HG02610 (cell line): Measurements from ENCODE around the gene TMEM9B.

Experiments used
- ATAC-seq: cut with Tn5 transposase; IDR thresholded peaks from one replicate; pipeline ENCODE4 v1.9.1; 2021; ENCODE audit warnings: mild to moderate bottlenecking, moderate library complexity; ENCODE audit not compliant: unreplicated experiment

TMEM9B gene

GRCh38 chr11:8930456-8931175, 33.6 kb downstream of the TMEM9B start:
- ATAC-seq, result no peak

GRCh38 chr11:8928981-8929615, 35.1 kb downstream of the TMEM9B start:
- ATAC-seq, result no peak

DNA sequence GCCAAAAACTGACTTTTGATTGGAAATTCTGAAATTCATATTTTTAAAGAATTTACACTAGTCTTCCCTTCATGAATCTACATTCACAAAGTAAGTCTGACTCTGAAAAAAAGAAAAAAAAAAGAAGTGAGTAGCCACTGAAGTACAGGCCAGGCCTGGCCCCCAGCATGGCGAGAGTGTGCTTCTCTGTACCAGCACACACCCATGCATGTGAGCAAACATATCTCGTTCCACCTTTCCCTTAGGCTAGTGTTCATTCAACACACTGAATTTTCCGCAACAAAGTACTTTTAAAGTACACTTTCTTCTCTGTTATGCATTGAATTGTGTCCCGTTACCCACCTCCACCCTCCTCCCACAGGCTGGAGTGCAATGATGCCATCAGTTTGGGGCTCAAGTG, 36.0 kb downstream of the TMEM9B start:
- ATAC-seq, result no peak

DNA sequence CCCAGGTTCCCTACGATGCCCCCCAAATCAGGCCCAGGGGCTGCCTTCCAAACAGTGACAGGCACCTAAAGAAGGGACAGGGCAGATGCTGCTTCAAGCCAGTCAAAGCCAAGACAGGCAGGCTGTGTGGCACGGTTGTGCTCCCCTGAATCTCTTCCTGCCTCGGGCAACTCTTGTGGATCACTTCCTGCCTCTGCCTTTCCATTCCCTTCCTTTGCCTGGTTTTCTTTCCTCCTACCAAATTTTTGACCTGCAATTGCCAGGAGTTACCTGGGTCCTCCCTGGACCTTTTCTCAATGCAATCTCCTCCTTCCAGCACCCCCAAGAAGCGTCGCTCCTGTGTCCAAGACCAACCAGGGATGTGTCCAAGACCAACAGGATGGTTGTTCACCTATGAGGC, 37.0 kb downstream of the TMEM9B start:
- ATAC-seq, result no peak

DNA sequence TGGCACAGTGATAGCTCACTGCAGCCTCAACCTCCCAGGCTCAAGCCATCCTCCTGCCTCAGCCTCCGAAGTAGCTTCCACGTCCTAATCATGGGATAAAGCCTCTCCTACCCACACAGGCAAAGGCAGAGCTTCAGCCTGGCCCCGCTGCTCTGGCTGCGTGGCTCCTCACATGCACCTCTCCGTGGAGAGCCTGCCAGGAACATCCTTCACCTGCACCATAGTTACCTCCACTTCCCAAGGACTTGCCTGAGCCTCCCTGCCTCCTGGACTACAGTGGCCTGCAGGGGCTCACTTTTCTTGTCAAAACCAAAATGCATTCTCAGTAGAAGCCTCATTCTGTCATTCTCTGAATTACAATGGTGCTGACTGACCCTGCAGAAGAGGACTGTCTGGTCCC, 38.0 kb downstream of the TMEM9B start:
- ATAC-seq, result no peak

DNA sequence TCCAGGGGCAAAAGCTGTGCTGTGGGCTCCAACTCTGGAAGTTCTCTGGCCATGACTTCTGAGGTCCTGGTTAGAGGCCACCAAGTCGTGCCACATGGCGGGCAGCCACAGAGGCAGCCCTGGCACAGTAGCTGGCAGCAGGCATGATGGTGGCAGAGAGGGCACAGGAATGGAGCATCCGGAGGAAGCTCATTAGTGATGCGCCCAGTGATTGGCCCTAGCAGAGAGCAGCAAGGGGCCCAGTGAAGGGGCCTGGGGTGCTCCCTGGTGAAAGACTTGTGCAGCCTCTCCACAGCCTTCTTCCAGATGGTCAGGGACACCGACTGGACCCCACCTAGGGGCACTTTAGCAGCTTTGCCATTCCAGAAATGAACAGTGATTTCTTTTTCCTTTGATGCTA, 38.5 kb downstream of the TMEM9B start:
- no peak for ATAC-seq

- no peak for ATAC-seq
These were observed 41.6 kb downstream of the TMEM9B start for GRCh38 chr11:8922691-8923090.

- ATAC-seq, result no peak
These were observed 47.0 kb downstream of the TMEM9B start for GRCh38 chr11:8917157-8917825.

DNA sequence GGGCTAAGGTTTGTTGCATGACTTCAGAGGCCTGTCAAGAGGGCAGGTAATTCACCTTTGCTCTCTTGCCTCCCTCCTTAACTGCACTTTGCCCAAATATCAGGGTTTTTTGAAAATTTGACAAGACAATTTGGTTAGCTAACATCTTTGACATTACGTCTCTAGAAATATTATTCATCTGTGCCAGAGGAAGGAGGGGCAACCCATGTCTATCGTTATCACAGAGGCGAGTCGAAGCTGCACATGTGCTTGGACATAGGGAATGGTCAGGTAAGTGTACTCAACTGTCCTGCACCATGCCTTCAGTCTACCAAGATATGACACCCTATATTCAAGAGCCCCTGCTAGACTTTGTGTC, 49.6 kb downstream of the TMEM9B start:
- no peak for ATAC-seq

GRCh38 chr11:8913961-8914660, 50.1 kb downstream of the TMEM9B start:
- no peak for ATAC-seq

DNA sequence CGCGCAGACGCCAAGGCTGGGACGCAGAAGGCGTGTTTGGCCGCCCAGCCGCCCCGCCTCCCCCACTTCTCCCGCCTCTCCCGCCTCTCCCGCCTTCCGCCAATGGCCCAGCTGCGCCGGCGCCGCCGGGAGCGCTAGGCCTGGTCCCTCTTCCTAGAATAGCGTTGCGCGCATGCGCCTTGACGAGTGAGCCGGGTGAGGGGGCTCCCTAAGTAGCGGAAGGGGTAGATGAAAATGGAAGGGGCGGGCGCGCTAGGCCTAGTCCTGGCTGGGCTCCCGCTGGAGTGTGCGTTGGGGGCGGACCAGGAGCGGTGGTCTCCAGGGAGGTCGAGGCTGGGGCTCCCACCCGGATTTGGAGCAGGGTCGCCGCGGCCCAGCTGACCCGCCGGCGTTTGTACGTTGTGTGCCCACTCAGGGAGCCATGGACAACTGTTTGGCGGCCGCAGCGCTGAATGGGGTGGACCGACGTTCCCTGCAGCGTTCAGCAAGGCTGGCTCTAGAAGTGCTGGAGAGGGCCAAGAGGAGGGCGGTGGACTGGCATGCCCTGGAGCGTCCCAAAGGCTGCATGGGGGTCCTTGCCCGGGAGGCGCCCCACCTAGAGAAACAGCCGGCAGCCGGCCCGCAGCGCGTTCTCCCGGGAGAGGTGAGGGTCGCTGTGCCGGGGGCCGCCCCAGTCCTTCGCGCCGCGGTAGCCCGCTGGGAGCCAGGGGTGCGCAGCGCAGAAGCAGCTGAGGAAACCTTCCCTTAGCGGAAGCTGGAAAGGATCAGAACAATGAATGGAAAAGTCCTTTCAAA, 53.0 kb downstream of the TMEM9B start, which contains the start of gene AKIP1:
AKIP1 (plus strand) TSS at position 161 of the 795 bp plus-strand sequence; CDS start at position 422, 261 bp downstream.
- ATAC-seq, result peak; percentile 80

- ATAC-seq, result no peak
These were observed 53.6 kb downstream of the TMEM9B start for GRCh38 chr11:8910649-8911026.

DNA sequence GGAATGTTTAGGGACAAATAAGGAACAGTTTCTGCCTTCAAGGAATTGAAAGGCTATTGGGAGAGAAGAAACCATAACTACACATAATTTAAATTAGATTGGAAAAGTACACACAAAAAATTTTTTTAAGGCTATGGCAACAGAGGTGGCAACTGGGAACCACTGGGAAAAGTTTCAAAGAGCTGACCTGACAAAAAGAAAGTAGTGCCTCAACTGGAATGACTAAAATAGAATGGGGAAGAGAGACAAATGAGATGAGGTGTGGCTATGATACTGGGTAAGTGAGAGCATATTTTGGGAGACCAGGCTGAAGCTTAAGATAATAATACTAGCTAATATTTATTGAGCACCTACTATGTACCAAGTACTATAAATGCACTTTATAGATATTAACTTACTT, 56.1 kb downstream of the TMEM9B start:
- ATAC-seq, result no peak

DNA sequence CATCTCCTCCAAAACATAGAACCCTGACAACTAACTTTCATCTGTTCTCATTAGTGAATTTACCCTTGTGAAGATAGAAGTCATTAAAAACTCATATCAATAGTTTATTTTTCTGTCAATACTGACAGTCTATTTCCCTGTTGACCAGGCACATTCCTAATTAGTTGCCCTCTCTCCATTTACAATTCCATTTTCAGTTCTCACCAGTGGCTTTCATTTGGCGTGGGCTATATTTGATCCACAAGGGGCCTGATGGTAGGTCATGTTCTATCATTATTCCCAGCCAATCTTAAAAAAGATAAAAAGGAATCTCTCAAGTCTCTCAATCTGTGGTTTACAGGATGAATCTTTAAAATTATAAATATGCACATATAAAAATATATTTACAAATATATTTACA, 57.1 kb downstream of the TMEM9B start:
- no peak for ATAC-seq

DNA sequence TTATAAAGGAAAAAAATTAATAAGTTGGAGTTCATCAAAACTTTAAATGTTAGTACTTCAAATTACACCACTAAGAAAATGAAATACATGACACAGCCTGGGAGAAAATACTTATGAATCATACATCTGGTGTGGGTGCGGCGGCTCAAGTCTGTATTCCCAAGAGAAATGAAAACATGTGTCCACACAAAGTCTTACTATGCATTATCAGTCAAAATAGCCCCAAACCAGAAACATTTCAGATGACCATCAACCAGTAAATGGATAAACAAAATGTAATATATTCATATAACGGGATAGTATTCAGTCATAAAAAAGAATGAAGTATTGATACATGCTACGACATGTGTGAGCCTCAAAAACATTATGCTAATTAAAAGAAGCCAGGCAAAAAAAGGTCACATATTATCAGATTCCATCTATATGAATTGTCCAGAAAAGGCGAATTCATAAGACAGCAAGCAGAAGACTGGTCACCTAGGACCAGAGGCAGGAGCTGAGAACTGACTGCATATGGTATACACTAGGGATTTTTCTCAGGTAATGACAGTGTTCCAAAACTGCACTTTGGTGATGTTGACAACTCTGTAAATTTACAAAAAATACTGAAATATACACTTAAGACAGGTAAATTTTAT, 58.6 kb downstream of the TMEM9B start:
- ATAC-seq, result no peak

DNA sequence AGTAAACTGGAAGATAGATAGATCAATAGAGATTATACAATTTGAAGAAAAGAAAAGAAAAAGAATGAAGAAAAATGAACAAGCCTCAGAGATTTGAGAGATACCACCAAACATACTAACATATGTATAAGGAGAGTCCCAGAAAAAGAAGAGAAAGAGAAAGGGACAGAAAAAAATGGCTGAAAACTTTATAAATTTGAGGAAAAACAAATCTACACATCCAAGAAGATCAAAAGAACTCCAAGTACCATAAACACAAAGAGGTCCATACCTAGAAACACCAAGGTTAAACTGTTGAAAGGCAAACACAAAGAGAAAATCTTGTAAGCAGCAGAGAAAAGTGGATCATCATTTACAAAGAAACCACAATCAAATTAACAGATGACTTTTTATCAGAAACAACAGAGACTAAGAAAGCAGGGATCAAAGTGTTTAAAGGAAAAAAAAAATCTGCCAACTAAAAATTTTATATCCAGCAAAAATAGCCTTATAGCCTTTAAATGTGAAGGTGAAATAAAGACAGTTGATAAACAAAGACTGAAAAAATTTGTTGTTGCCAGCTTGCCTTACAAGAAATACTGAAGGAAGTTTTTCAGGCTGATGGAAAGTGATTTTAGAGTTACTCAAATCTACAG, 65.0 kb downstream of the TMEM9B start:
- ATAC-seq, result no peak
